Esophagus muscularis mucosa (tissue), 4 donors: ENCODE measurements around the gene TANC1. TPM values are rescaled to one million over a fixed set of nuclear protein-coding genes. Genes with fewer than 3 reads are reported as not detected.

ENCODE experiments used
- DNase-seq: peaks from one replicate; pipeline ENCODE4 v3.0.0-alpha.2; 2017; ENCODE audit errors: extremely low spot score
- H3K27ac ChIP-seq, 4 donors: fragments of 200-600 bp; sonication (generic); replicated peaks in 1 of 4; 1 replicate in 3 of 4; 2 replicates in 1 of 4; pipeline ENCODE4 v1.5.1; 2016 to 2019; ENCODE audit warnings: mild to moderate bottlenecking in 1 of 4
- H3K27me3 ChIP-seq, 4 donors: fragments of 200-600 bp; sonication (generic); one replicate each; pipeline versions ENCODE4 v1.5.1 to v1.6.0; 2016 to 2019
- H3K36me3 ChIP-seq, 4 donors: fragments of 200-600 bp; sonication (generic); one replicate each; pipeline ENCODE4 v1.5.1; 2016 to 2019
- H3K4me1 ChIP-seq, 4 donors: fragments of 200-600 bp; sonication (generic); one replicate each; pipeline ENCODE4 v1.5.1; 2016 to 2019
- H3K4me3 ChIP-seq, 4 donors: fragments of 200-600 bp; sonication (generic); 1 replicate in 2 of 4; 2 replicates in 2 of 4; pipeline ENCODE4 v1.5.1; 2016 to 2019; ENCODE audit warnings: mild to moderate bottlenecking in 4 of 4, moderate library complexity in 1 of 4
- H3K9me3 ChIP-seq, 4 donors: fragments of 200-600 bp; sonication (generic); 1 replicate in 3 of 4; 2 replicates in 1 of 4; pipeline ENCODE4 v1.5.1; 2016 to 2019
- EP300 ChIP-seq: sonication (generic); formaldehyde crosslinking; IDR thresholded peaks from one replicate; pipeline ENCODE4 v1.6.1; 2017; ENCODE audit warnings: antibody characterized with exemption
- POLR2A ChIP-seq: fragments of 450-650 bp; IDR thresholded peaks from one replicate; pipeline ENCODE4 v1.6.1; 2017; ENCODE audit warnings: antibody characterized with exemption, moderate library complexity, mild to moderate bottlenecking, low read depth
- POLR2AphosphoS5 ChIP-seq, 2 donors: sonication (generic); formaldehyde crosslinking; IDR thresholded peaks; one replicate each; pipeline ENCODE4 v1.6.1; 2017; ENCODE audit warnings: antibody characterized with exemption in 2 of 2
- WGBS: methylation state at CpG from one replicate; pipeline ENCODE4 v1.1.5; 2018; 5-methylcytosine and 5-hydroxymethylcytosine counted together
- intact Hi-C: fragments of 100-400 bp; cut with DNase I; formaldehyde crosslinking; loops from one replicate; pipeline ENCODE4 v1.15.1; 2023
- total RNA-seq, 4 donors: library from RNA; depleted of rRNA; stranded (reverse); fragments of >200 nt; gene quantifications; one replicate each; pipeline versions ENCODE4 v1.1.0 to v1.2.1, GENCODE V29; 2016
- TF ChIP-seq, protein P1 (sequence below), 3 experiments: fragments of 200-600 bp in 2 of 3; fragments of 450-650 bp in 1 of 3; sonication (generic) in 2 of 3; IDR thresholded peaks; one replicate each; pipeline ENCODE4 v1.5.1; 2017 to 2019; ENCODE audit warnings: antibody characterized with exemption in 3 of 3, mild to moderate bottlenecking in 2 of 3, moderate library complexity in 1 of 3

TANC1 gene
- total RNA-seq, 4 donors from 2014 or later: 34.3 to 54.0 (median 52.9) TPM

DNA sequence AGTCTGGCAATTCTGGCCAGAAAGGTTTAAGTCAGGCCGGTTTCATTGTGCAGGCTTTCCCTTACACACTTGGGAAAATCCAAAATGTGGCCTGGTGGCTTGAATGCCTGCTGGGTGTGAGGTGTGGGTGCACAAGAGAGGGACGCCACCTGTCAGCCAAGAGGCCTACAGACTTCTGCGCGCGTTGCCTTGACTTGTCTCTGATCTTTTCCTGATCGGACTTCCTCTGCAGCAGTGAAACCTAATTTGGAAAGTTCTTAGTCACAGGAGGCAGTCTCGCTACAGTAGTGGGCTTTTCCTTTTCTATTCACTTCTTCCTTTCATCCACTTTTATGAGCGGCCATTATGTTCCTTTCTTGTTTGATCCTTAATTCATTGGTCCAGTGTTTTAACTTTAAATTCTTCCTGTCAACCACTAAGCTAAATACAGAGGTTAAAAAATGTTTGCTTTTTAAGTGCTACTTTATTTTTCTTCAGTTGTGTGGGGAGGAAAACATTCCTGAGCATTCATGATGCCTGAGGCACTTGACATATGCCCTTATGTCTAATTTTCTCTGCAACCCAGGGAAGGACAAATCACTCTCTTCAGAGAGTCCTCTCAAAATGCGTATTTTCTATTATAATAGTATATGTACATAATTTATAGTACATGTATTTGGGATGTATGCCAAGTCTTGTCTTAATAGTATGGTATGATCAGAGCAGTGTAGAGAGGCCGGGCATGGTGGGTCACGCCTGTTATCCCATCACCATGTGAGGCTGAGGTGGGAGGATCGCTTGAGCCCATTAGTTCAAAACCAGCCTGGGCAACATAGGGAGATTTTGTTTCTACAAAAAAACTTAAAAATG lies 189.1 kb downstream of the TANC1 start:
- intact Hi-C loops: no loop called here
- Histone ChIP-seq H3K27me3 (no peaks in the 10 kb centered on the region), H3K4me1 (peaks cover 40 to 60% (median 57%) of the 10 kb centered on the region in 4 donors), H3K4me3 (no peak overlapping the region), H3K9me3 (no peaks in the 10 kb centered on the region), H3K36me3 (peaks cover 0 to 24% (median 9%) of the 10 kb centered on the region in 4 donors), H3K27ac (no peak overlapping the region)
- DNase-seq: no peak
- WGBS: 90% methylated on average over 12 of the region's 12 CpGs
- no peak for TF ChIP-seq POLR2A
- TF ChIP-seq, protein P1, sequence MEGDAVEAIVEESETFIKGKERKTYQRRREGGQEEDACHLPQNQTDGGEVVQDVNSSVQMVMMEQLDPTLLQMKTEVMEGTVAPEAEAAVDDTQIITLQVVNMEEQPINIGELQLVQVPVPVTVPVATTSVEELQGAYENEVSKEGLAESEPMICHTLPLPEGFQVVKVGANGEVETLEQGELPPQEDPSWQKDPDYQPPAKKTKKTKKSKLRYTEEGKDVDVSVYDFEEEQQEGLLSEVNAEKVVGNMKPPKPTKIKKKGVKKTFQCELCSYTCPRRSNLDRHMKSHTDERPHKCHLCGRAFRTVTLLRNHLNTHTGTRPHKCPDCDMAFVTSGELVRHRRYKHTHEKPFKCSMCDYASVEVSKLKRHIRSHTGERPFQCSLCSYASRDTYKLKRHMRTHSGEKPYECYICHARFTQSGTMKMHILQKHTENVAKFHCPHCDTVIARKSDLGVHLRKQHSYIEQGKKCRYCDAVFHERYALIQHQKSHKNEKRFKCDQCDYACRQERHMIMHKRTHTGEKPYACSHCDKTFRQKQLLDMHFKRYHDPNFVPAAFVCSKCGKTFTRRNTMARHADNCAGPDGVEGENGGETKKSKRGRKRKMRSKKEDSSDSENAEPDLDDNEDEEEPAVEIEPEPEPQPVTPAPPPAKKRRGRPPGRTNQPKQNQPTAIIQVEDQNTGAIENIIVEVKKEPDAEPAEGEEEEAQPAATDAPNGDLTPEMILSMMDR (IDR thresholded peaks at IDR 0.05): no peak

DNA sequence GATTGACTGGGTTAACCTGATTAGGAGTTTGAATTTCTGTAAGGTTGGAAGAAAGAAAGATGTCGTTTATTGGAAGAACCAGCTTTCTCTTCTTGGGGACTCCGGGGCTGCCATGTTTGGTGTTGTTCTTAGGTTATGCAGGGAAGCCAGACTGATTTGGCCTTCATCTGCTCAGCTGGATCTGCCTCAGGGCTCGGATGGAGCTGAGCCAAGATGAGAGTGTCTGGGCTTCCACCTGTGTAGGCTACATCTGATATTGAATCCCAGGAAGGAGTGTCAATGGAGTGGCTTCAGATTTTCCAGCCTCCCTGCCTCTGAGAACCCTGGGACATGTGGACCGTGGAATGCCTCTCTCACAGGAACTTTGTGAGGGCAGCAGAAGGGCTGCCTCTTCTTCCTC lies 192.0 kb downstream of the TANC1 start:
- Histone ChIP-seq H3K4me3 (no peak overlapping the region), H3K9me3 (no peaks in the 10 kb centered on the region), H3K27me3 (no peaks in the 10 kb centered on the region), H3K36me3 (peaks cover 0 to 23% (median 19%) of the 10 kb centered on the region in 4 donors), H3K27ac (no peak overlapping the region), H3K4me1 (peaks cover 23 to 44% (median 43%) of the 10 kb centered on the region in 4 donors)
- DNase-seq: no peak
- TF ChIP-seq POLR2A (no peak), POLR2AphosphoS5 (IDR thresholded peaks at IDR 0.05) (no peak), EP300 (no peak)
- TF ChIP-seq, protein P1 (IDR thresholded peaks at IDR 0.05): no peak
- intact Hi-C loops: no loop called here
- 75% methylated on average over 4 of the region's 4 CpGs for WGBS

DNA sequence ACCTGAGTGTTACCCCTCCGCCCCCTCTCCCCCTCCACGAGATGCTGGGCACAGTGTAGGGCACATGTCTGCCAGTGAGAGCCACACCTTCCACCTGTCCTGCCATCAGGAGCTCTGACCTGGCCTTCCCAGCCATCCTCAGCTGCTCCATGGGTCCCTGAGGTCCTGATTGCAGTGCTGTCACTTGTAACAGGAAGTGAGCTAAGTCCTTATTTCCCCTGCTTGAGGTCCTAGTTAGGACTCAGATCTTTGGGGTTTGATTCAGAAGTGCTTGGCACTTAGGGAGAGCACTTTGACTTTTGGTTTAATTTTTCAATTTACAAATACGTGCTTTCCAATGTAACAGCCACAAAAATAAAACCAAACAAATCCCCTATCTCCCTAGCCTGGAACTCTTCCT lies 192.5 kb downstream of the TANC1 start:
- peaks cover 19 to 38% (median 37%) of the 10 kb centered on the region in 4 donors for H3K4me1 ChIP-seq
- no peak for DNase-seq
- H3K9me3 ChIP-seq: no peaks in the 10 kb centered on the region
- no peaks in the 10 kb centered on the region for H3K27me3 ChIP-seq
- TF ChIP-seq EP300 (no peak), POLR2A (no peak), POLR2AphosphoS5 (IDR thresholded peaks at IDR 0.05) (no peak)
- TF ChIP-seq, protein P1 (IDR thresholded peaks at IDR 0.05): no peak
- H3K27ac ChIP-seq: no peak overlapping the region
- 70% methylated on average over 3 of the region's 3 CpGs for WGBS
- no peak overlapping the region for H3K4me3 ChIP-seq
- intact Hi-C loops: no loop called here
- peaks cover 0 to 24% (median 19%) of the 10 kb centered on the region in 4 donors for H3K36me3 ChIP-seq

DNA sequence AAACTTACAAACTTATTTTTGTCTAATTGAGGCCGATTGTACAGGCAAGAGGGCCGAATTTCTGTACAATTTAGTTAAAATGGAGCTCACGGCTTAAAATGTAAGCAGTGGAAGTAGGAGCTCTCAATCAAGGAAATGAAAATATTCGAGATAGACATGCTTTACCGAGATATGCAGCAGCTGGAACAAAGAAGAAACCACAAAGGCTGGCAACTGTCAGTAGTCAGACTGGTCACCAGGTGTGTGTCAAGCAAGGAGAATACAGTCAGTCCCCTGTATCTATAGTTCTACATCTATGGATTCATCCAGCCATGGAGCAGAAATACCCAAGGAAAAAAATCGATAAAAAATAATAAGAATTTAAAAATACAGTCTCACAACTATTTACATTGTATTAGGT lies 195.5 kb downstream of the TANC1 start:
- TF ChIP-seq POLR2AphosphoS5 (IDR thresholded peaks at IDR 0.05) (no peak), POLR2A (no peak)
- TF ChIP-seq, protein P1 (IDR thresholded peaks at IDR 0.05): no peak
- DNase-seq: no peak
- H3K27ac ChIP-seq: no peak overlapping the region
- 79% methylated on average over 6 of the region's 6 CpGs for WGBS
- intact Hi-C loops: no loop called here
- H3K36me3 ChIP-seq: peaks cover 0 to 40% (median 24%) of the 10 kb centered on the region in 4 donors
- H3K9me3 ChIP-seq: no peaks in the 10 kb centered on the region
- H3K27me3 ChIP-seq: no peaks in the 10 kb centered on the region
- H3K4me1 ChIP-seq: peaks cover 19 to 26% (median 24%) of the 10 kb centered on the region in 4 donors
- no peak overlapping the region for H3K4me3 ChIP-seq
